Keratinocyte (primary cell): Measurements from ENCODE around the gene TYRP1. TPM values are rescaled to one million over a fixed set of nuclear protein-coding genes. Genes with fewer than 3 reads are reported as not detected.

ENCODE experiments used
- DNase-seq: peaks from one replicate; pipeline ENCODE4 v3.0.0-alpha.2; 2011; ENCODE audit warnings: low read depth, missing footprints, low spot score
- FAIRE-seq: peaks from 2 replicates; lab custom pipeline; 2011; peaks lifted over from hg19 to GRCh38; lab: Jason Lieb, UNC
- H2AFZ ChIP-seq: 2 replicates; pipeline ENCODE4 v1.6.0; 2012; ENCODE audit warnings: low read length, control low read depth, inconsistent platforms; ENCODE audit not compliant: control insufficient read depth
- H3K27ac ChIP-seq: 2 replicates; pipeline ENCODE4 v1.5.1; 2011; ENCODE audit warnings: low read length; ENCODE audit not compliant: control insufficient read depth, insufficient read depth
- H3K27me3 ChIP-seq: 3 replicates; pipeline ENCODE4 v1.6.0; 2011; ENCODE audit warnings: low read length; ENCODE audit not compliant: control insufficient read depth, insufficient read depth; ENCODE audit errors: extremely low read depth
- H3K36me3 ChIP-seq, 2 experiments: 2 replicates in 1 of 2; 3 replicates in 1 of 2; pipeline ENCODE4 v1.5.1; 2011; ENCODE audit warnings: low read length in 2 of 2, mild to moderate bottlenecking in 1 of 2; ENCODE audit not compliant: control insufficient read depth in 2 of 2, insufficient read depth in 2 of 2; ENCODE audit errors: extremely low read depth in 1 of 2
- H3K4me1 ChIP-seq: 3 replicates; pipeline ENCODE4 v1.5.1; 2011; ENCODE audit warnings: low read length; ENCODE audit not compliant: control insufficient read depth, insufficient read depth; ENCODE audit errors: extremely low read depth
- H3K4me2 ChIP-seq: 3 replicates; pipeline ENCODE4 v1.6.0; 2011; ENCODE audit warnings: low read depth, low read length; ENCODE audit not compliant: control insufficient read depth, insufficient read depth; ENCODE audit errors: extremely low read depth
- H3K4me3 ChIP-seq, 3 experiments: fragments of 200-600 bp in 1 of 3; sonication (generic) in 1 of 3; 2 replicates in 2 of 3; 3 replicates in 1 of 3; pipeline ENCODE4 v1.5.1; 2011 to 2016; ENCODE audit warnings: low read length in 3 of 3, mild to moderate bottlenecking in 3 of 3, control low read depth in 2 of 3, inconsistent platforms in 1 of 3, low read depth in 1 of 3, mixed read lengths in 1 of 3, mixed run types in 1 of 3, moderate library complexity in 1 of 3; ENCODE audit not compliant: control insufficient read depth in 2 of 3, insufficient read depth in 2 of 3; ENCODE audit errors: extremely low read depth in 1 of 3
- H3K79me2 ChIP-seq: 2 replicates; pipeline ENCODE4 v1.6.0; 2012; ENCODE audit warnings: low read length; ENCODE audit not compliant: control insufficient read depth, insufficient read depth
- H3K9ac ChIP-seq: 3 replicates; pipeline ENCODE4 v1.6.0; 2011; ENCODE audit warnings: low read length; ENCODE audit not compliant: control insufficient read depth, insufficient read depth; ENCODE audit errors: extremely low read depth
- H3K9me1 ChIP-seq: 3 replicates; pipeline ENCODE4 v1.6.0; 2011; ENCODE audit warnings: low read length; ENCODE audit not compliant: control insufficient read depth, insufficient read depth; ENCODE audit errors: extremely low read depth
- H3K9me3 ChIP-seq: 2 replicates; pipeline ENCODE4 v1.5.1; 2012; ENCODE audit warnings: low read depth, low read length; ENCODE audit not compliant: control insufficient read depth
- H4K20me1 ChIP-seq: 3 replicates; pipeline ENCODE4 v1.6.0; 2011; ENCODE audit warnings: low read length; ENCODE audit not compliant: control insufficient read depth, insufficient read depth; ENCODE audit errors: extremely low read depth
- EZH2 ChIP-seq: IDR thresholded peaks from one replicate; pipeline ENCODE4 v1.6.1; 2012; ENCODE audit warnings: inconsistent platforms, mild to moderate bottlenecking, low read length, moderate library complexity
- dilution Hi-C: fragments of 300-500 bp; cut with MboI; formaldehyde crosslinking; loops from one replicate; pipeline ENCODE4 v1.7.0; 2020; ENCODE audit warnings: low sequenced_read_pairs; ENCODE audit not compliant: extremely low pct_ligation_motif_present
- polyA plus RNA-seq, 5 experiments: library from polyadenylated mRNA; depleted of rRNA in 3 of 5; stranded (reverse) in 3 of 5; stranded (forward) in 1 of 5; unstranded in 1 of 5; fragments of >200 nt; gene quantifications; 1 replicate in 1 of 5; 2 replicates in 3 of 5; 3 replicates in 1 of 5; pipeline versions ENCODE4 v1.2.1 to v1.2.3, GENCODE V29; 2011 to 2012; ENCODE audit warnings: missing spikeins in 2 of 5, low read depth in 1 of 5, low replicate concordance in 1 of 5
- TF ChIP-seq, protein P1 (sequence below), 3 experiments: IDR thresholded peaks in 1 of 3; conservative IDR thresholded peaks in 1 of 3; optimal IDR thresholded peaks in 1 of 3; 2 replicates in 2 of 3; 3 replicates in 1 of 3; pipeline versions ENCODE3 to v1.5.1; 2011; ENCODE audit warnings: low read length in 3 of 3, mild to moderate bottlenecking in 3 of 3, moderate library complexity in 2 of 3, control low read depth in 1 of 3, inconsistent platforms in 1 of 3; ENCODE audit not compliant: insufficient read depth in 2 of 3; ENCODE audit errors: extremely low read depth in 1 of 3

The TYRP1 gene
- polyA plus RNA-seq, 1 donor (not counting 4 experiments of a cell fraction or from before 2014, with no cell fraction given) = 0.50 TPM

DNA sequence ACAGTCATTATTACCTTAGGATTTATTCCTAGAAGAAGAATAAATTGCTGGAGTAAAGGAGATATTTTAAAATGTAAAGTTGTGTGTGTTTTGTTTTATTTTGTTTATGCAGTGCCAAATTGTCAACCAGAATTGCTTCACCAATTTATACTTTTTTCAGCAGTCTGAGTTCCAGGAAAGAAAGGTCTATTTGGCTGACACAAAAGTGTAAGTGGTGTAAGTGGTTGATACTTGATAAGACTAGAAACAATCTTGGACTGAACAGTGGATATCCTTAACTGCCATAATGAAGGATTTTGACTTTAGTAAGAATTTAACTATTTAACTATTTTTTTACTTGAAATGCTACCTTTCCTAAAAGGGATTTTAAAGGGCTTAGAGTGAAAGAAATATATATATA lies 37.7 kb downstream of the TYRP1 start:
- no peak for DNase-seq
- dilution Hi-C loops = no loop called here
- Histone ChIP-seq H3K4me2 (no peak overlapping the region), H3K27ac (no peak overlapping the region), H2AFZ (no peak overlapping the region), H3K79me2 (no peaks in the 10 kb centered on the region), H3K27me3 (no peaks in the 10 kb centered on the region), H3K9me1 (no peaks in the 10 kb centered on the region), H4K20me1 (no peaks in the 10 kb centered on the region), H3K9ac (no peak overlapping the region), H3K9me3 (no peaks in the 10 kb centered on the region), H3K4me1 (no peaks in the 10 kb centered on the region), H3K36me3 (no peaks in the 10 kb centered on the region), H3K4me3 (no peak overlapping the region)
- FAIRE-seq = no peak
- no peak for TF ChIP-seq EZH2
- TF ChIP-seq, protein P1, sequence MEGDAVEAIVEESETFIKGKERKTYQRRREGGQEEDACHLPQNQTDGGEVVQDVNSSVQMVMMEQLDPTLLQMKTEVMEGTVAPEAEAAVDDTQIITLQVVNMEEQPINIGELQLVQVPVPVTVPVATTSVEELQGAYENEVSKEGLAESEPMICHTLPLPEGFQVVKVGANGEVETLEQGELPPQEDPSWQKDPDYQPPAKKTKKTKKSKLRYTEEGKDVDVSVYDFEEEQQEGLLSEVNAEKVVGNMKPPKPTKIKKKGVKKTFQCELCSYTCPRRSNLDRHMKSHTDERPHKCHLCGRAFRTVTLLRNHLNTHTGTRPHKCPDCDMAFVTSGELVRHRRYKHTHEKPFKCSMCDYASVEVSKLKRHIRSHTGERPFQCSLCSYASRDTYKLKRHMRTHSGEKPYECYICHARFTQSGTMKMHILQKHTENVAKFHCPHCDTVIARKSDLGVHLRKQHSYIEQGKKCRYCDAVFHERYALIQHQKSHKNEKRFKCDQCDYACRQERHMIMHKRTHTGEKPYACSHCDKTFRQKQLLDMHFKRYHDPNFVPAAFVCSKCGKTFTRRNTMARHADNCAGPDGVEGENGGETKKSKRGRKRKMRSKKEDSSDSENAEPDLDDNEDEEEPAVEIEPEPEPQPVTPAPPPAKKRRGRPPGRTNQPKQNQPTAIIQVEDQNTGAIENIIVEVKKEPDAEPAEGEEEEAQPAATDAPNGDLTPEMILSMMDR (optimal IDR thresholded peaks at IDR 0.05 in 1 of 3, IDR thresholded peaks at IDR 0.05 in 1 of 3, conservative IDR thresholded peaks at IDR 0.05 in 1 of 3; ENCODE audit: extremely low read depth in 1 of 3, insufficient read depth in 2 of 3, low read length in 3 of 3) = no peak

DNA sequence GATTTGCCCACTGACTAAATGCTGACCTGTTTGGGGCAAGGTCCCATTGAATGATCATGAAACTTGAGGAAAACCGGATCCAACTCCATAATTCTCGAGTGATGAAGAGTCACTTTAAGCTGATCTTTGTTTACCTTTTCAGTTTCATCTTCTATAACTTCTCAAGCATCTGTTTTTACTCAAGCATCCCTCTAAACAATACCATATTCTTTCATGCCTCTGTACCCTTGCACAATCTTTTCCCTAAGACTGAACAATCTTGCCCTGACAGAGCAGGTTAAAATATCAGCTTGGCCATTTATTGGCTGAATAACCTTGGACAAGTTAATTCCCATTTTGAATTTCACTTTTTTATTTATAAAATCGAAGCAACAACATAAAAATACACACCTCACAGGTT lies 39.8 kb downstream of the TYRP1 start:
- Histone ChIP-seq H2AFZ (no peak overlapping the region), H4K20me1 (no peaks in the 10 kb centered on the region), H3K4me1 (no peaks in the 10 kb centered on the region), H3K4me3 (no peak overlapping the region), H3K4me2 (no peak overlapping the region), H3K27me3 (no peaks in the 10 kb centered on the region), H3K9ac (no peak overlapping the region), H3K79me2 (no peaks in the 10 kb centered on the region), H3K27ac (no peak overlapping the region), H3K9me3 (no peaks in the 10 kb centered on the region), H3K9me1 (no peaks in the 10 kb centered on the region), H3K36me3 (no peaks in the 10 kb centered on the region)
- dilution Hi-C loops = no loop called here
- DNase-seq (no peak), FAIRE-seq (no peak)
- TF ChIP-seq EZH2 = no peak
- TF ChIP-seq, protein P1 (optimal IDR thresholded peaks at IDR 0.05 in 1 of 3, IDR thresholded peaks at IDR 0.05 in 1 of 3, conservative IDR thresholded peaks at IDR 0.05 in 1 of 3; ENCODE audit: extremely low read depth in 1 of 3, insufficient read depth in 2 of 3, low read length in 3 of 3) = no peak
